GM12874 (cell line): Measurements from ENCODE around the gene HPCAL1.

Source experiments
- CTCF ChIP-seq: IDR thresholded peaks from 2 replicates; pipeline ENCODE4 v1.5.1; 2011; ENCODE audit warnings: low read depth, mild to moderate bottlenecking, control low read depth, low read length, moderate library complexity; ENCODE audit not compliant: insufficient read depth

HPCAL1 gene

DNA sequence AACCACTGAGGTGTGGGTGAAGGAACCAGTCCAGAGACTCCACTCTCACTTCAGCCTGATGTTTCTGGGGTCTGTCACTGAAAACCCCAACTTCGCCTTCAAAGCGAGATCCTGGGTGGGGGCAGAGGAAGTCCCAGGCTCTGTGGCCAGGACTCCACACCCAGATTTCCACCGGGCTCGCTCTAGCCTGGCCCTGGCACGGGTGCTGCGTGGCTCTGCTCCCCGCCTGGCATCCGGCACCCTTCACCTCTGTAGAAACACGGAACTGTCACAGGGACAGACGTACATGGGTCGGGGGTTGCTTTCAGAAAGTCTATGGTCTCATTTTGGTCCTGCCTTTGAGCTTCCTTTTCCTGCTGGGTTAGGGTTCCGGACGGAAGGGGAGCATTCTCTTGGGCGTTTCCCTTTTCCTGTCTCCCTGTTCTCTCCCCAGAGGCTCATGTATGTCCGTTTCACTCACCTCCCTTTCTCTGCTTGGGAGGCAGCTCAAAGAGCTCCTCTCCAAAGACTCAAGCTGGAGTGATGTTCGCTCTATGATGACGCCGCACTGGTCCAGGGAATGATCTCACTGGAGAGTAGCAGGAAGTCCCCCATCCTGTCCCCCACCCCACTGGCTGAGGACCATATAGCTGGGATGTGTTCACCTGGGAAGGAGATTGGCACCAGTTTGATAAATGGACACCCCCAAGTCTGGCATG lies 103.9 kb downstream of the HPCAL1 start:
- no peak for TF ChIP-seq CTCF

- no peak for TF ChIP-seq CTCF
Observed at GRCh38 chr2:10407432-10407831, 104.7 kb downstream of the HPCAL1 start.

GRCh38 chr2:10407841-10408648 lies 105.3 kb downstream of the HPCAL1 start:
- no peak for TF ChIP-seq CTCF

DNA sequence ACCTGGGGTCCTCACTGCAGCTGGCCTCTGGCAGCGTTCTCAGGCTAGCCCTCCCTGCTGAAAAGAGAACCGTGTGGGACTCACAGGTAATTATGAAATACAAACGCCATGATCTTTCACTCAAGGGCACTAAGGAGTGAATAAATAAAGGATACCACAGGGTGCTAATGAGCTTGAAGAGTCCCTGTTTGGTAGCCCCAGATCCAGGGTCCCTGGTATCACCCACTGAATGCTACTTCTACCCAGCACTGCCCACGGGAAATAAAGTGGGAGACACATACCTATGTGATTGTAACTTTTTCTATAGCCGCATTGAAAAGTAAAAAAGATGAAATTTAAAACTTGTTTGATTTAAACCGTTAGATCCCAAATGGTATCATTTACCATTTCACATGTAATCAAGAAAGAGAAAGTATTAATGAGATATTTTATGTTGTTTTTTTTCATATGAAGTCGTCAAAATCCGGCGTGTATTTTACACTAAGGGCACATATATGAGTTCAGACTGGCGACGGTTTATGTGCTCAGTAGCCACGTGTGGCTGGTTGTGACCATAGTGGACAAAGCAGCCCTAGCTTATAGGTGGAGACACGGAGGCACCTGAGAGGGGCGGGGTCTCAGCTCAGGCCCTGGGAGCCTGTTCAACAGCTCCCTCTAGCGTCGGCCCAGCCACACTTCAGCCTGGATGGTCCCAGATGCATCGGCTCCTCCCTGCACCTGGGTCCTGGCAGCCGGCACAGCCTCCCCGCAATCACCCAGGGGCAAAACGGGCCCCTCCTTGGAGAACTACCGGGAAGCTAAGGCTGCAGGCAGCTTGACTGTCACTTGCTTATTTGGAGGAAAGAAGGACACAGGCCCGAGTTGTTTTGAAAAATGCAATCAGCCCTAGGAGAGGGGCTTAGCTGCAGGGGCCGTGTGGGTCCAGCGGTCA lies 106.2 kb downstream of the HPCAL1 start:
- peak; percentile 97 for TF ChIP-seq CTCF

GRCh38 chr2:10410001-10410822 lies 107.5 kb downstream of the HPCAL1 start:
- TF ChIP-seq CTCF = no peak

DNA sequence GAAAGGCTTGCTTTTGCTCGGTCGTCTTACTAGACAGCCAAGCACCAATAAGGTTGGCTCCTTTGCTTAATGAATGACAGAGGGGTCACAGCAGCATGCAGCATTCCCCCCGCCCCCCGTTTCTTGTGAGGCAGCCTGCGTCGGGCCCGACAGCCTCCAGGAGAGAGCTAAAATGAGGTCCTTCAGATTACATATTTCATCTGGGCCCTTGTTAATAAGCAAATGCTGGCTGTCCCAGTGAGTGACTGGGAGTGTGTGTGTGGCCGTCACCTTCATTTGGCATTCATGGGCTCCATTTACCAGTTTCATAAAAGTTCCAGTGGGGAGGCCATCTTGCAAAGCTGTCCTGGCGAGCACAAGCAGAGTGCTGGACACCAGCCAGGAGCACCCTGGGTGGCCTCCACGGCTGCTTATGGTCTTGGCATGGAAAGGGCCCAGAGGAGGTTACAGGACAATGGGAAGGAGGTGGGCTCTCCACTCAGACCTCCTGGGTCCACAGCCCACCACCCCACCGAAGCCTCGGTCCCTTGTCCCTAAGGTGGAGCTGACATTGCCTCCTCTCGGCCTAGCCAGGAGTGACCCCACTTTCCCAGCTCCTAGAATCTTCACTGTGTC lies 108.2 kb downstream of the HPCAL1 start:
- no peak for TF ChIP-seq CTCF
